OCI-LY1 (cell line): ENCODE data around the gene UTF1.

Experiments
- H2AFZ ChIP-seq: fragments of 200-600 bp; sonication (generic), shearing (Covaris generic); 2 replicates; pipeline ENCODE4 v1.6.0; 2014; ENCODE audit warnings: antibody characterized with exemption, mild to moderate bottlenecking, low read length
- H3F3A ChIP-seq: fragments of 200-600 bp; sonication (generic), shearing (Covaris generic); 2 replicates; pipeline ENCODE4 v1.6.0; 2014; ENCODE audit warnings: mild to moderate bottlenecking, antibody characterized with exemption, low read length, moderate library complexity; ENCODE audit not compliant: insufficient read depth
- H3K27ac ChIP-seq: fragments of 200-600 bp; sonication (generic); 2 replicates; pipeline ENCODE4 v1.5.1; 2014; ENCODE audit warnings: low read length, mixed run types, mild to moderate bottlenecking, low read depth; ENCODE audit not compliant: poor library complexity, severe bottlenecking
- H3K27me3 ChIP-seq: fragments of 200-600 bp; sonication (generic); 2 replicates; pipeline ENCODE4 v1.6.0; 2014; ENCODE audit warnings: antibody characterized with exemption, mild to moderate bottlenecking, low read length, moderate library complexity; ENCODE audit not compliant: insufficient read depth
- H3K36me3 ChIP-seq: fragments of 200-600 bp; sonication (generic); 2 replicates; pipeline ENCODE4 v1.6.1; 2014; ENCODE audit warnings: mild to moderate bottlenecking, antibody characterized with exemption, low read length, moderate library complexity, mixed read lengths; ENCODE audit not compliant: insufficient read depth
- H3K4me1 ChIP-seq: fragments of 200-600 bp; sonication (generic); 2 replicates; pipeline ENCODE4 v1.5.1; 2014; ENCODE audit warnings: mild to moderate bottlenecking, low read length, moderate library complexity; ENCODE audit not compliant: insufficient read depth, severe bottlenecking
- H3K4me2 ChIP-seq: fragments of 200-600 bp; sonication (generic), shearing (Covaris generic); 2 replicates; pipeline ENCODE4 v1.6.1; 2014; ENCODE audit warnings: low read length
- H3K4me3 ChIP-seq: fragments of 200-600 bp; sonication (generic); 2 replicates; pipeline ENCODE4 v1.5.1; 2014; ENCODE audit warnings: low read length, low read depth, mild to moderate bottlenecking, mixed read lengths; ENCODE audit not compliant: poor library complexity, severe bottlenecking
- H3K79me2 ChIP-seq: fragments of 200-600 bp; shearing (Covaris generic); 2 replicates; pipeline ENCODE4 v1.6.1; 2016; ENCODE audit warnings: mixed run types, low read length, mixed read lengths; ENCODE audit not compliant: insufficient read depth
- H3K9ac ChIP-seq: fragments of 200-600 bp; sonication (generic), shearing (Covaris generic); 2 replicates; pipeline ENCODE4 v1.6.1; 2014; ENCODE audit warnings: mild to moderate bottlenecking, low read length, mixed read lengths
- H3K9me2 ChIP-seq: fragments of 200-600 bp; sonication (generic), shearing (Covaris generic); 2 replicates; pipeline ENCODE4 v1.6.1; 2014; ENCODE audit warnings: low read depth, mild to moderate bottlenecking, low read length, mixed read lengths
- H3K9me3 ChIP-seq: fragments of 200-600 bp; shearing (Covaris generic); 2 replicates; pipeline ENCODE4 v1.6.1; 2014; ENCODE audit warnings: low read length, mixed read lengths
- H4K20me1 ChIP-seq: fragments of 200-600 bp; sonication (generic), shearing (Covaris generic); 2 replicates; pipeline ENCODE4 v1.6.0; 2016; ENCODE audit warnings: mild to moderate bottlenecking, low read length; ENCODE audit not compliant: insufficient read depth
- CTCF ChIP-seq: fragments of 200-600 bp; sonication (generic), shearing (Covaris generic); IDR thresholded peaks from 2 replicates; pipeline ENCODE4 v1.5.1; 2017; ENCODE audit warnings: mild to moderate bottlenecking, antibody characterized with exemption, low read length, moderate library complexity, mixed read lengths
- EZH2 ChIP-seq: fragments of 200-600 bp; sonication (generic), shearing (Covaris generic); IDR thresholded peaks from 2 replicates; pipeline ENCODE4 v1.8.0; 2017; ENCODE audit warnings: borderline replicate concordance, mixed run types, mild to moderate bottlenecking, antibody characterized with exemption, low read length, moderate library complexity, mixed read lengths

The UTF1 gene

GRCh38 chr10:133201948-133202725 lies 27.9 kb upstream of the UTF1 start:
- Histone ChIP-seq H3K36me3 (no peaks in the 10 kb centered on the region), H3K9me2 (no peaks in the 10 kb centered on the region), H3K9ac (no peak overlapping the region), H3K79me2 (no peaks in the 10 kb centered on the region), H3K4me2 (no peak overlapping the region), H3K27ac (no peak overlapping the region), H3K4me3 (no peak overlapping the region), H3F3A (no peaks in the 10 kb centered on the region), H3K27me3 (no peaks in the 10 kb centered on the region), H3K4me1 (no peaks in the 10 kb centered on the region), H4K20me1 (no peaks in the 10 kb centered on the region), H3K9me3 (no peaks in the 10 kb centered on the region), H2AFZ (no peak overlapping the region)
- TF ChIP-seq EZH2 = no peak
- TF ChIP-seq CTCF = no peak

GRCh38 chr10:133202778-133203651 lies 27.0 kb upstream of the UTF1 start:
- H3K9me2 ChIP-seq = no peaks in the 10 kb centered on the region
- no peak overlapping the region for H3K4me3 ChIP-seq
- no peak overlapping the region for H3K27ac ChIP-seq
- no peaks in the 10 kb centered on the region for H4K20me1 ChIP-seq
- no peaks in the 10 kb centered on the region for H3K27me3 ChIP-seq
- no peak overlapping the region for H2AFZ ChIP-seq
- H3K36me3 ChIP-seq = no peaks in the 10 kb centered on the region
- TF ChIP-seq EZH2 (no peak), CTCF (no peak)
- H3K9me3 ChIP-seq = no peaks in the 10 kb centered on the region
- no peak overlapping the region for H3K4me2 ChIP-seq
- H3K4me1 ChIP-seq = no peaks in the 10 kb centered on the region
- H3F3A ChIP-seq = no peaks in the 10 kb centered on the region
- no peak overlapping the region for H3K9ac ChIP-seq
- no peaks in the 10 kb centered on the region for H3K79me2 ChIP-seq

DNA sequence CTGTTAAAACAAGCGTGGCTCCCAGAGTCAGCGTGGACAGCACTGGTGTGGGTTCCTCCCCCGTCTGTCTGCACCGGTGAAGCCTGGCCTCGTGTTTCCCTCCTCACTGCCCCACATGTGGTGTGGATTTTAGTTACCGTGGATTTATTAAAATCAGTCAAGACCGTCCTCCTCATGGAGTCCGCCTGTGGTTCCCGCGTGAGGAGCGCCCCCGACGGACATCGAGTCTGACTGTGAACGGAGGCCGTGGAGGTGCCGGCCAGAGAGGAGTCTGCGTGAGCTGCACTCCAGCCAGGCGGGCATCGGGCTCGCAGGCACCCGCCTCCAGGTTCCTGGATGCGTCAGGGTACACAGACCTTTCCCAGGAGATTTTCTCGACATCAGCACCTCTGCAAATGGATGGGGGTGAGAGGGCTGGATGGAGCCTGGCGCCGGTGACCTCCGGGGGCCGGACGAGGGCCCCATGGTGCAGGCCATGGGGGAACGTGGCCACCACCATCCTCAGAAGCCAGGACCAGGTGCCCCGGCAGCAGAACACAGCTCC lies 26.3 kb upstream of the UTF1 start:
- H3K9ac ChIP-seq = no peak overlapping the region
- no peak overlapping the region for H3K4me3 ChIP-seq
- no peak overlapping the region for H3K4me2 ChIP-seq
- no peak for TF ChIP-seq EZH2
- TF ChIP-seq CTCF = no peak
- H3F3A ChIP-seq = no peaks in the 10 kb centered on the region
- no peaks in the 10 kb centered on the region for H4K20me1 ChIP-seq
- H3K79me2 ChIP-seq = no peaks in the 10 kb centered on the region
- H3K27ac ChIP-seq = no peak overlapping the region
- H3K9me2 ChIP-seq = no peaks in the 10 kb centered on the region
- no peaks in the 10 kb centered on the region for H3K9me3 ChIP-seq
- no peak overlapping the region for H2AFZ ChIP-seq
- H3K27me3 ChIP-seq = no peaks in the 10 kb centered on the region
- no peaks in the 10 kb centered on the region for H3K36me3 ChIP-seq
- no peaks in the 10 kb centered on the region for H3K4me1 ChIP-seq
